Activated T-helper 2 cell treated with anti-CD3 and anti-CD28 coated beads, Interferon-gamma antibody, Interleukin-2, Interleukin-4, amounts not matched to agents 10 μg/mL and 5 μg/mL and 100 μg/mL, durations not matched to agents 14 hours and 24 hours and 36 hours (primary cell): ENCODE data around the gene MINK1. TPM values are rescaled to one million over a fixed set of nuclear protein-coding genes. Genes with fewer than 3 reads are reported as not detected.
A peak's percentile ranks its signal among the peaks of the same experiment; 100 is the strongest.

Experiments used
- DNase-seq: peaks from one replicate; pipeline ENCODE4 v3.0.0; 2021; ENCODE audit warnings: low spot score
- H3K27ac Mint-ChIP-seq: one replicate; pipeline ENCODE4 v1.8.0; 2021; ENCODE audit warnings: mixed read lengths
- H3K27me3 Mint-ChIP-seq: one replicate; pipeline ENCODE4 v1.8.0; 2021; ENCODE audit warnings: low read depth, mixed read lengths
- H3K36me3 Mint-ChIP-seq: one replicate; pipeline ENCODE4 v1.8.0; 2021; ENCODE audit warnings: low read depth, mixed read lengths
- H3K4me1 Mint-ChIP-seq: one replicate; pipeline ENCODE4 v1.8.0; 2021; ENCODE audit warnings: low read depth, mixed read lengths
- H3K4me3 Mint-ChIP-seq: one replicate; pipeline ENCODE4 v1.8.0; 2021; ENCODE audit warnings: low read depth, mild to moderate bottlenecking, moderate library complexity, mixed read lengths
- H3K9me3 Mint-ChIP-seq: one replicate; pipeline ENCODE4 v1.8.0; 2021; ENCODE audit warnings: mixed read lengths
- intact Hi-C: fragments of 100-400 bp; cut with micrococcal nuclease; formaldehyde crosslinking; loops from one replicate; pipeline ENCODE4 v1.15.1; 2023
- total RNA-seq: library from RNA; stranded (reverse); gene quantifications from 2 replicates; pipeline ENCODE4 v1.2.3, GENCODE V29; 2022

The MINK1 gene
- total RNA-seq, 1 donor from 2014 or later, result 69.7 TPM

DNA sequence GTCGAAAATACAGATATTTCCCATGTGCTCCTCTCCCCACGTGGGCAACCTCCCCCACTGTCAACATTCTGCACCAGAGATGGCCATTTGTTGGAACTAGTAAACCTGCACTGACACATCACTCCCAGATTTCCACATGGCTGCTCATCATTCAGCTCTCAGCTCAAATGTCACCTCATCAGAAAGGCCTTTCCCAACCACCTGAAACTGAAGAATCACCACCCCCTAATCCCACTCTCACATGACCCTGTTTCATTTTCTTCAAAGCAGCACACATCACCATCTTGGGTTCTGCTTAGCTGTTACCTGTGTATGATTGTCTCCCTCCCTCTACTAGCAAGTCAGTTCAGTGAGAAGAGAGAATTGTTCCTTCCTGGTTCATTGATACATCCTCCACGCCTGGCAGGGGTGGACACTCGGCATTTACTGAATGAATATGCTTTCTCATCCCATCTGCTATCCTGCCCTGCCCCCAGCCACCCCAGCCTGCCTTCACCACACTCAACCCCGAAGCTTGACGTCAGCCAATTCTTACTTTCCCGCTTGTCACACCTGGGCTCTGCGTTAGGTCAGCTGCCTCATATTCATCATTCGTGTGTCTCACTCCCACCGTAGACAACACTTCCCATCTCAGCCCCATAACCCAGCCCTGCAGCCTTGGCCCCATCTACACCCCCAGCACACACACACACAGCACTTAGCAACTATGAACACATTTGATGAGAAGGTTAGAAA, 32.5 kb upstream of the MINK1 start:
- peaks cover 8% of the 10 kb centered on the region for H3K4me1 Mint-ChIP-seq
- no peak overlapping the region for H3K27ac Mint-ChIP-seq
- DNase-seq, result no peak
- no peaks in the 10 kb centered on the region for H3K27me3 Mint-ChIP-seq
- peaks cover 27% of the 10 kb centered on the region for H3K36me3 Mint-ChIP-seq
- no peaks in the 10 kb centered on the region for H3K9me3 Mint-ChIP-seq
- intact Hi-C loops, result no loop called here
- no peak overlapping the region for H3K4me3 Mint-ChIP-seq

DNA sequence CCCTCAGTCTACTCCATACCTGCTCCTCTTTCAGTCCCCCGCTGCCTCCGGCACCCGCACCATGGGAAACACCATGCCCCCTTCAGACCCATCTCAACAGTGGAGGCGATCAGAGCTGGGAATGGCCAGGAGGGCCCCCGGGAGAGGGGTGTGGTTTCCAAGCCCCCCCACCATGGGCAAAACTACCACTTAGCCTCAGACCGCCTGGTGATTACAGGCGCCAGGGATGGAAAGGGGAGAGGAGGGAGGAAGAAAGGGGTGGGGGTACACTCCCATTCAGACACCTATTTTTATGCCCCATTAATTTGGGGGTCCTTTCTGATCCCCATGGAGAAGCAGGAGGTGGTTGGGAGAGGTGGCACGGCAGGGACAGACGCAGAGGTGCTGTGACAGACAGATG, 30.9 kb upstream of the MINK1 start, which contains the start of gene C17orf114:
Gene C17orf114 (minus strand): TSS at position 101 of the 400 bp plus-strand sequence.
- Mint-ChIP-seq H3K27ac (no peak within 1 kb of the TSS), H3K4me1 (peaks cover 10% of the 10 kb centered on the region), H3K36me3 (peaks cover 21% of the 10 kb centered on the region), H3K27me3 (no peaks in the 10 kb centered on the region), H3K4me3 (no peak within 1 kb of the TSS), H3K9me3 (no peaks in the 10 kb centered on the region)
- no peak for DNase-seq
- intact Hi-C loops, result no loop called here

DNA sequence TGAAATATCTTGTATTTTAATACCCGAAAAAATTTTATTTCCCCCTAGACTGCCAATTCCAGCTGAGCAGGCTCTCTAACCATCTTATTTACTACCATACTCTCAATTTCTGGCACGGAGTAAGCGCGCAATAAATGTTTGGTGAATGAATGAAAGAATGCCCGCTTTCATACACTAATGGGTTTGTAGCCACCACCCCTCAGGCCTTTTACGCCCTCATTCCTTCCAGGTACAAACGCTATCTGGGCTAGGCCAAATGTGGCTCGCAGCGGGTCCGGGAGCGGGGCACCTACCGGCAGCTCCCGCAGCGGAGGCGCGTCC, 26.7 kb upstream of the MINK1 start:
- intact Hi-C loops, result no loop called here
- no peak for DNase-seq
- Mint-ChIP-seq H3K4me3 (peak overlapping the region; percentile 68), H3K36me3 (peaks cover 10% of the 10 kb centered on the region), H3K27ac (no peak overlapping the region), H3K9me3 (no peaks in the 10 kb centered on the region), H3K27me3 (no peaks in the 10 kb centered on the region), H3K4me1 (peaks cover 11% of the 10 kb centered on the region)

DNA sequence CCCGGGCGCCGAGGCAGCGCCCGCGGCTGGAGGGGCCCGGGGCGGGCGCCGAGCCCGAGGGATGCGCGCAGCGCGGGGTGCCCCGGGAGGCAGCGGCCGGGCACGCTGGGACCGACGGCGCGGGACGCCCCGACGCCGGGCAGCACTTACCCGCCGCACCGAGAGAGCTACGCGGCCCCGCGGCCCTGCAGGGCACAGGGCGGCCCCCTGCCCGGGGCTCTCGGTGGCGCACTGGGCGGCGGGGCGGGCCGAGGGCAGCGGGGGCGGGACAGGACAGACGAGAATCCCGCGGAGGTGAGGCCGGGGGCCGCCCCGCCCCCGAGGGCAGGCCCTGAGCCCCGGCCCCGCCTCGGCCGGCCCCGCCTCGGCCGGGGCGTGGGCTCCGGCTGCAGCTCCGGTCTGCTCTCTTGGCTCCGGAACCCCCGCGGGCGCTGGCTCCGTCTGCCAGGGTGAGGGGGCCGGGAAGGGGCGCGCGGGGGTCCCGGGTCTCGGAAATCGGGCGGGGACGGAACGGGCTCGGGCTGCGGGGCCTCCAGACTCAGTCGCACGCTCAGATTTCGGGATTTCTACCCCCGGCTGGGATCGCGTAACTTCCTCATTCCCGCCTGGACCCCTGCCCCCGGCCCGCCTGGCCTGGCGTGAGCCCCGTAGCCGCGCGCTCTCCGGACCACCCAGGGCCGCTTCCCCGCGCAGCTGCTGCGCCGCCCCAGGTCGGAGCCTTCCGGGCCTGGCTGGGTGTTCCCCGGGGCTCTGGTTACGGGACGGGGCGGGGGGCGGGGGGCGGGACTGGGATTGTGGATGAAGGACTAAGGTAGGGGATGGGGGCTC, 26.1 kb upstream of the MINK1 start, which contains the start of gene PLD2:
Gene PLD2 (plus strand): TSS at position 376 of the 828 bp plus-strand sequence. CDS start 621 bp downstream, outside the sequence.
- no peak within 1 kb of the TSS for H3K27ac Mint-ChIP-seq
- no peaks in the 10 kb centered on the region for H3K27me3 Mint-ChIP-seq
- DNase-seq, result peak; percentile 85
- H3K9me3 Mint-ChIP-seq, result no peaks in the 10 kb centered on the region
- intact Hi-C loops, result no loop called here
- peaks cover 10% of the 10 kb centered on the region for H3K36me3 Mint-ChIP-seq
- peak within 1 kb of the TSS; percentile 77 for H3K4me3 Mint-ChIP-seq
- peaks cover 11% of the 10 kb centered on the region for H3K4me1 Mint-ChIP-seq

DNA sequence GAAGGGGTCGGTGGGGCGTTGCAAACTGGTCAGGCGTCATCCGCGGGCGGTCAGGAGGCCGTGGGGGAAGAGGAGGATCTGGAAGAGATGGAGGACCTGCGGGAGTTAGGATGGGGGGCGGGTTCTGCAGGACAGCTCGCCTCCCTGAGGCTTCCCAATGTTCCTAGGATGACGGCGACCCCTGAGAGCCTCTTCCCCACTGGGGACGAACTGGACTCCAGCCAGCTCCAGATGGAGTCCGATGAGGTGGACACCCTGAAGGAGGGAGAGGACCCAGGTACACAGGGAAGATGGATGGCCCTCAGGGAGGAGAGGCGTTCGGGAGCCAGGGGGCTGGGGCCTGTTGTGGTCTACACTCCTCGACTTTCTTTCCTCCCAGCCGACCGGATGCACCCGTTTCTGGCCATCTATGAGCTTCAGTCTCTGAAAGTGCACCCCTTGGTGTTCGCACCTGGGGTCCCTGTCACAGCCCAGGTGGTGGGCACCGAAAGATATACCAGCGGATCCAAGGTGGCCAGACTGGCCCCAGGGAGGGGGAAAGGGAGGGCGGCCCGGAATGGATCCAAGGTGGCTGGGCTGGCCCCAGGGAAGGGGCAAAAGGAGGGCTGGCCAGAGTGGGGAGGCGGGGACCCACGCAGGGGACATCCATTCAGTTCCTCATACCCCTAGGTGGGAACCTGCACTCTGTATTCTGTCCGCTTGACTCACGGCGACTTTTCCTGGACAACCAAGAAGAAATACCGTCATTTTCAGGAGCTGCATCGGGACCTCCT, 25.3 kb upstream of the MINK1 start:
- Mint-ChIP-seq H3K4me1 (peaks cover 11% of the 10 kb centered on the region), H3K9me3 (no peaks in the 10 kb centered on the region), H3K4me3 (peak overlapping the region; percentile 77), H3K27ac (no peak overlapping the region), H3K27me3 (no peaks in the 10 kb centered on the region), H3K36me3 (peaks cover 10% of the 10 kb centered on the region)
- intact Hi-C loops, result no loop called here
- DNase-seq, result no peak

DNA sequence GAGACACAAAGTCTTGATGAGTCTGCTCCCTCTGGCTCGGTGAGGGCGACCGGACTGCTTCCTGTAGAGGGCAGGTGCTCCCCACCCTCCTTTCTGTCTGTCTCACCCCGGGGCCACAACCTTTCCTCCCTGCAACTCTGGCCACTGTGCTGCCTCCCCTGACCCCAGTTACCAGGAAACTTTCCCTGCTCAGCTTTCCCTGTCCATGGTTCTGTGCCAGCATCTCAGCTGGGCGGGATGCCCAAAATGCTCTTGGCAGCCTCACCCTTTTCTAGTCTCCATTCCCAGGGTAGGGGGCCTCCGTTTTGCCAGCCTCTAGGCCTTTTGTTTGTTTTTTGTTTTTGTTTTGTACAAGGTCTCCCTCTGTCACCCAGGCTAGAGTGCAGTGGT, 24.8 kb upstream of the MINK1 start:
- intact Hi-C loops, result no loop called here
- H3K9me3 Mint-ChIP-seq, result no peaks in the 10 kb centered on the region
- peak overlapping the region; percentile 77 for H3K4me3 Mint-ChIP-seq

DNA sequence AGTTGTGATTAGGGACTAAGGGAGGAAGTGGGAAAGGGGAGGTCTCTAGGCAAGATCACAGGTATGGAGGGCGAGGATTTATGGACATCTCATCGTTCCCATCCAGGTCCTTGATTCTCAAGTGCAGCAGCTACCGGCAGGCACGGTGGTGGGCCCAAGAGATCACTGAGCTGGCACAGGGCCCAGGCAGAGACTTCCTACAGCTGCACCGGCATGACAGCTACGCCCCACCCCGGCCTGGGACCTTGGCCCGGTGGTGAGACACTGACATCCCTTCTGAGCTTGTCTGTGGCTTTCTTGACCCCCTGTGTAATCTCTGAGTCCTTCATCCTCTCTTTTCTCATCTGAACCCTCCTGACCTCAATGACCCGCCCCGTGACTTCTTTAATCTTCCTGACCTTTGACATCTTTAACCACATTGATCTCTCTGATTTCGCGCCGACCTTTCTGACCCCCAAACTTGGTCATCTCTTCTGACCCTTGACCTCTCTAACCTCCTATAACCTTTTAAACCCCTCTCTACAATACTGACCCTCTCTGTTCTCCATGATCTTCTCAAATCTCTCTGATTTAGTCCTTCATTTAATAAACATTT, 22.3 kb upstream of the MINK1 start:
- no peak for DNase-seq
- no peak overlapping the region for H3K4me3 Mint-ChIP-seq
- H3K36me3 Mint-ChIP-seq, result peaks cover 10% of the 10 kb centered on the region
- no peaks in the 10 kb centered on the region for H3K27me3 Mint-ChIP-seq
- no peaks in the 10 kb centered on the region for H3K9me3 Mint-ChIP-seq
- H3K27ac Mint-ChIP-seq, result no peak overlapping the region
- intact Hi-C loops, result no loop called here
- peaks cover 11% of the 10 kb centered on the region for H3K4me1 Mint-ChIP-seq

More for the DNA sequence above, 24.8 kb upstream of the MINK1 start:
- Mint-ChIP-seq H3K36me3 (peaks cover 10% of the 10 kb centered on the region), H3K27ac (no peak overlapping the region), H3K27me3 (no peaks in the 10 kb centered on the region), H3K4me1 (peaks cover 11% of the 10 kb centered on the region)
- DNase-seq, result no peak

DNA sequence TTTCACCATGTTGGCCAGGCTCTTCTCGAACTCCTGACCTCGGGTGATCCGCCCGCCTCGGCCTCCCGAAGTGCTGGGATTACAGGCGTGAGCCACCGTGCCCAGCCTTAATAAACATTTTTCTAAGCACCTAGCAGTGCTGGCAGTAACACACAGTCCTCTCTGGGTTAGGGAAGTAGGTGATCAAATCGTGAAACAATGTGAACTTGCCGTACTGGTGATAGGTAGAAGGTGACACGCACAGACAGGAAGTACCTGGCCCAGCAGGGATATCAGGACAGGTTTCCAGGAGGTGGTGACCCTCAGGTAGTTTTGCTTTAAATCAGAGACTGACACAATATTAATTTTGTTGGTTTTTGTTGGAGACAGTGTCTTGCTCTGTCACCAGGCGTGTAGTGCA, 21.7 kb upstream of the MINK1 start:
- H3K27ac Mint-ChIP-seq, result no peak overlapping the region
- intact Hi-C loops, result no loop called here
- no peaks in the 10 kb centered on the region for H3K9me3 Mint-ChIP-seq
- H3K27me3 Mint-ChIP-seq, result no peaks in the 10 kb centered on the region
- peaks cover 10% of the 10 kb centered on the region for H3K36me3 Mint-ChIP-seq
- no peak for DNase-seq
- H3K4me3 Mint-ChIP-seq, result no peak overlapping the region
- H3K4me1 Mint-ChIP-seq, result peaks cover 5% of the 10 kb centered on the region

DNA sequence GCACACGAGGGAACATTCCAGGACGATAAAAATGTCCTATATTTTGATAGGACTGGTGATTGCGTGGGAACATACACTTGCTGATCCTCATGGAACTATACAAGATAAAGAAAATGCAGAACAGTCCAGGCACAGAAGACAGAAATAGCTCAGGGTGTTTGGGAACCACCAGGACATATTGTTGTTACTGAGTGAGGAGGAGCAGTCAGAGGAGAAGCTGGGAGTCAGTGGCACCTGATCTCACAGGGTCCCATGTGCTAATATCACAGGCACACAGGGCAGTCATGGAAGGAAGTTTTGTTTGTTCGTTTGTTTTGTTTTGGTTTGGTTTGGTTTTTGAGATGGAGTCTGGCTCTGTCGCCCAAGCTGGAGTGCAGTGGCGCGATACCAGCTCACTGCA, 20.4 kb upstream of the MINK1 start:
- Mint-ChIP-seq H3K36me3 (peaks cover 10% of the 10 kb centered on the region), H3K27ac (no peak overlapping the region), H3K4me1 (peaks cover 2% of the 10 kb centered on the region), H3K9me3 (no peaks in the 10 kb centered on the region), H3K4me3 (no peak overlapping the region), H3K27me3 (no peaks in the 10 kb centered on the region)
- intact Hi-C loops, result no loop called here
- DNase-seq, result no peak

DNA sequence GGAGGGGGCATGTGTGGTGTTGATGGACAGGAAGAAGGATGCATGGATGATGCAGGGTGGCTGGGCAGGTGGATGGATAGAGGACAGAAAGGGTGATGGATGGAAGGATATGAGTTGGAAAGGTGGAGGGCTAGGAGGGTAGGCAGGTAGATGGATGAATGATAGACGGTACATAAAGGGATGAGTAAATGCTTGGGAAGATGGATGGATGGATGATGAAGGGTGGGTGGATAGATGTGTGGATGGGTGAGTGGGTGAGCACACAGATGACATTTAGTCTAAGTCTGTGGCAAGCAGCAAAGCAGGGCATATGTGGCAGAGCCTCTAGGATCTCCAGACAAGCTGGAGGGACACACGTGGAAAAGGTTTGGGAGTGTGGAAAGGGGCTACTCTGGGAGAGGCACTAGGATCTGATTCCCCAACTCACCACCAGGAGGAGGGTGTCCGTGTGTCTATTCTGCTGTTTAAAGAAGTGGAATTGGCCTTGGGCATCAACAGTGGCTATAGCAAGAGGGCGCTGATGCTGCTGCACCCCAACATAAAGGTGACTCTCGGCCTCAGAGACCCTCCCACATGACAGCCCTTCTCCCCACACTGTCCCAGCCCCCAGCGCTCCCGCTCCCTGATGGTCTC, 18.0 kb upstream of the MINK1 start:
- H3K36me3 Mint-ChIP-seq, result peaks cover 5% of the 10 kb centered on the region
- H3K4me1 Mint-ChIP-seq, result no peaks in the 10 kb centered on the region
- no peaks in the 10 kb centered on the region for H3K27me3 Mint-ChIP-seq
- DNase-seq, result no peak
- no peak overlapping the region for H3K27ac Mint-ChIP-seq
- intact Hi-C loops, result no loop called here
- no peak overlapping the region for H3K4me3 Mint-ChIP-seq
- no peaks in the 10 kb centered on the region for H3K9me3 Mint-ChIP-seq

DNA sequence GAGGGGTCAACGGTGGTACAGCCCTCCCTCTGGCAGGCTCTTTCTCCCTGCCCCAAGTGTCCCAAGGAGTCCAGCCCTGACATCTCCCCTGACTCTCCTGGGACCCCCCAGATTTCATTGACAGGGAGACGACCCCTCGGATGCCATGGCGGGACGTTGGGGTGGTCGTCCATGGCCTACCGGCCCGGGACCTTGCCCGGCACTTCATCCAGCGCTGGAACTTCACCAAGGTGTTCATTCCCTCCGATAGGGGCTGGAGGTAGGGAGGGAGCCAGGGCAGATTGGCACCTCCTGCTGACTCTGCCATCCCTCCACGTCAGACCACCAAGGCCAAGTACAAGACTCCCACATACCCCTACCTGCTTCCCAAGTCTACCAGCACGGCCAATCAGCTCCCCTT, 16.3 kb upstream of the MINK1 start:
- Mint-ChIP-seq H3K4me3 (no peak overlapping the region), H3K4me1 (no peaks in the 10 kb centered on the region), H3K36me3 (no peaks in the 10 kb centered on the region), H3K9me3 (no peaks in the 10 kb centered on the region), H3K27me3 (no peaks in the 10 kb centered on the region), H3K27ac (no peak overlapping the region)
- intact Hi-C loops, result no loop called here
- no peak for DNase-seq

DNA sequence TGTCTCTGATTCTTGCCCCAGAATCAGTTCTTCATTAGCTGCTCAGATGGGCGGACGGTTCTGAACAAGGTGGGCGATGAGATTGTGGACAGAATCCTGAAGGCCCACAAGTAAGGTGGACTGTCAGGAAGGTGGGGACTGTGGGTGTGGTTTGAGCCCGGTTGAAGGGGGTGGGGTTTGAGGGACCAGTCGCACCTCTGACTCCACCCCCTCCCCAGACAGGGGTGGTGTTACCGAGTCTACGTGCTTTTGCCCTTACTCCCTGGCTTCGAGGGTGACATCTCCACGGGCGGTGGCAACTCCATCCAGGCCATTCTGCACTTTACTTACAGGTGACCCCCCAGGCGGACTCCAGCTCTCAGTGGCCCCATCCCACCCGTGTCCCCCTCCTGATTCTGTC, 14.9 kb upstream of the MINK1 start:
- H3K27ac Mint-ChIP-seq, result no peak overlapping the region
- H3K4me3 Mint-ChIP-seq, result no peak overlapping the region
- no peak for DNase-seq
- intact Hi-C loops, result no loop called here
- H3K9me3 Mint-ChIP-seq, result no peaks in the 10 kb centered on the region
- H3K36me3 Mint-ChIP-seq, result no peaks in the 10 kb centered on the region
- no peaks in the 10 kb centered on the region for H3K4me1 Mint-ChIP-seq
- H3K27me3 Mint-ChIP-seq, result no peaks in the 10 kb centered on the region
